ENCODE data around the gene PGBD2. TPM values are rescaled to one million over a fixed set of nuclear protein-coding genes. Genes with fewer than 3 reads are reported as not detected.

PGBD2 gene
- total and polyA plus RNA-seq, 2 of the 13 experiments (the other 11 are each of a cell fraction or from before 2014, with no cell fraction given), result 6.0 to 7.4 TPM

GRCh38 chr1:248862998-248863881, 42.8 kb upstream of the PGBD2 start (continued):
- TF ChIP-seq NR1H2 (CRISPR knock-in tag; IDR thresholded peaks at IDR 0.05; ENCODE audit: borderline replicate concordance, low read depth) (no peak), ZNF180 (CRISPR knock-in tag; IDR thresholded peaks at IDR 0.05; ENCODE audit: borderline replicate concordance, low read depth) (no peak), ZNF367 (CRISPR knock-in tag; IDR thresholded peaks at IDR 0.05; ENCODE audit: borderline replicate concordance) (no peak), REL (CRISPR knock-in tag; conservative IDR thresholded peaks at IDR 0.05) (0 out of 2 replicates have a peak, but pooled peaks have one; percentile 43), ZNF260 (CRISPR knock-in tag; IDR thresholded peaks at IDR 0.05; ENCODE audit: borderline replicate concordance, low read depth) (no peak), ATF1 (CRISPR knock-in tag; IDR thresholded peaks at IDR 0.05) (no peak), FOXO4 (CRISPR knock-in tag; conservative IDR thresholded peaks at IDR 0.05) (0 out of 2 replicates have a peak, but pooled peaks have one; percentile 73), MTA3 (CRISPR knock-in tag; IDR thresholded peaks at IDR 0.05) (no peak), MNT (IDR thresholded peaks at IDR 0.05) (no peak), GTF2F1 (IDR thresholded peaks at IDR 0.05; ENCODE audit: low read length) (no peak), CENPT (CRISPR knock-in tag; IDR thresholded peaks at IDR 0.05; ENCODE audit: low read depth) (peak; percentile 66; the same call in 1 of the 2 replicates), NONO (IDR thresholded peaks at IDR 0.05) (no peak), NONO (CRISPR knock-in tag; conservative IDR thresholded peaks at IDR 0.05) (peak; percentile 65; the same call in 1 of the 2 replicates), SALL2 (CRISPR knock-in tag; IDR thresholded peaks at IDR 0.05) (peak; percentile 66; the same call in 1 of the 2 replicates), AHDC1 (CRISPR knock-in tag; IDR thresholded peaks at IDR 0.05; ENCODE audit: borderline replicate concordance) (0 out of 2 replicates have a peak, but pooled peaks have one; percentile 31), ZNF274 (CRISPR knock-in tag; IDR thresholded peaks at IDR 0.05) (no peak), ZBTB46 (CRISPR knock-in tag; IDR thresholded peaks at IDR 0.05; ENCODE audit: borderline replicate concordance) (no peak), ZSCAN31 (CRISPR knock-in tag; IDR thresholded peaks at IDR 0.05; ENCODE audit: low read depth) (peak; percentile 92), RBM22 (optimal IDR thresholded peaks at IDR 0.05; ENCODE audit: low read length) (no peak)

Data from HepG2 (cell line).